ENCODE results near the gene FILIP1. TPM values are rescaled to one million over a fixed set of nuclear protein-coding genes. Genes with fewer than 3 reads are reported as not detected.
A peak's percentile ranks its signal among the peaks of the same experiment; 100 is the strongest.
"Not testable (repeated sequence)": the region's sequence is repeated elsewhere in the genome, so short reads cannot be mapped to it uniquely, and the experiment has no call there.

Gene FILIP1
- total RNA-seq, 4 donors from 2014 or later = 41.7 to 53.3 (median 48.4) TPM

DNA sequence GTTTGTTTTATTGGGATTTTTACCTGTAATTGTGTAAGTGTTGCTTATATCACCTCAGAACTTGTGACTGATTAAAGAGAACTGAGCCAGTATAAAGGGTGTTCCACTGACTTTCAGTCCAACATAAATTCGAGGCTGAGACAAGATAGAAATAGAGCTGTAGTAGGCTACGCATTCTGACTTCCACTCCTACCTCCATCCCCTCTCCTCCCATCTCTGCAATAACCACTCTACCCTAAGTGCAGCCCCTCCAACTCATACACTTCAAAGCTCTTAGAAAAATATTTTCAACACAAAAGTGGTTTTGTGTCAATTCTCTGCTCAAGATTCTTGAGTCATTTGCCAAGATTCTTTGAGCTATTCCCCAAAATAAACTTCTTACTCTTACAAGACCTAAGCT is 48.7 kb downstream of the FILIP1 start:
- DNase-seq (ENCODE audit: extremely low spot score) = no peak

DNA sequence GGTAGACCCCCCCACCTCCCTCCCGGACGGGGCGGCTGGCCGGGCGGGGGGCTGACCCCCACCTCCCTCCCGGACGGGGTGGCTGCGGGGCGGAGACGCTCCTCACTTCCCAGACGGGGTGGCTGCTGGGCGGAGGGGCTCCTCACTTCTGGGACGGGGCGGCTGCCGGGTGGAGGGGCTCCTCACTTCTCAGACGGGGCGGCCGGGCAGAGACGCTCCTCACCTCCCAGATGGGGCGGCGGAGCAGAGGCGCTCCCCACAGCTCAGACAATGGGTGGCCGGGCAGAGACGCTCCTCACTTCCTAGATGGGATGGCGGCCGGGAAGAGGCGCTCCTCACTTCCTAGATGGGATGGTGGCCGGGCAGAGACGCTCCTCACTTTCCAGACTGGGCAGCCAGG is 51.7 kb downstream of the FILIP1 start:
- H3K4me1 ChIP-seq = peaks cover 36 to 48% (median 42%) of the 10 kb centered on the region in 4 donors
- H3K27ac ChIP-seq (replicated peaks in 1 of 4); intact Hi-C loops (cut with DNase I); H3K27me3 ChIP-seq; H3K9me3 ChIP-seq; H3K4me3 ChIP-seq; DNase-seq (ENCODE audit: extremely low spot score); H3K36me3 ChIP-seq: not testable (repeated sequence)
- 100% methylated on average over 3 of the region's 29 CpGs for WGBS

More for the DNA sequence above, 48.7 kb downstream of the FILIP1 start:
- H3K27me3 ChIP-seq = no peaks in the 10 kb centered on the region
- peak overlapping the region; percentile 4 to 21 (median 7) for H3K27ac ChIP-seq (replicated peaks in 1 of 4)
- H3K4me1 ChIP-seq = peaks cover 15 to 32% (median 23%) of the 10 kb centered on the region in 4 donors
- 67% methylated on average over 2 of the region's 2 CpGs for WGBS
- H3K4me3 ChIP-seq = no peak overlapping the region
- intact Hi-C loops (cut with DNase I) = no loop called here
- H3K9me3 ChIP-seq = no peaks in the 10 kb centered on the region
- TF ChIP-seq POLR2AphosphoS5 (IDR thresholded peaks at IDR 0.05) (no peak), EP300 (IDR thresholded peaks at IDR 0.05) (no peak), POLR2A (IDR thresholded peaks at IDR 0.05; ENCODE audit: low read depth) (no peak)
- TF ChIP-seq, protein P1, sequence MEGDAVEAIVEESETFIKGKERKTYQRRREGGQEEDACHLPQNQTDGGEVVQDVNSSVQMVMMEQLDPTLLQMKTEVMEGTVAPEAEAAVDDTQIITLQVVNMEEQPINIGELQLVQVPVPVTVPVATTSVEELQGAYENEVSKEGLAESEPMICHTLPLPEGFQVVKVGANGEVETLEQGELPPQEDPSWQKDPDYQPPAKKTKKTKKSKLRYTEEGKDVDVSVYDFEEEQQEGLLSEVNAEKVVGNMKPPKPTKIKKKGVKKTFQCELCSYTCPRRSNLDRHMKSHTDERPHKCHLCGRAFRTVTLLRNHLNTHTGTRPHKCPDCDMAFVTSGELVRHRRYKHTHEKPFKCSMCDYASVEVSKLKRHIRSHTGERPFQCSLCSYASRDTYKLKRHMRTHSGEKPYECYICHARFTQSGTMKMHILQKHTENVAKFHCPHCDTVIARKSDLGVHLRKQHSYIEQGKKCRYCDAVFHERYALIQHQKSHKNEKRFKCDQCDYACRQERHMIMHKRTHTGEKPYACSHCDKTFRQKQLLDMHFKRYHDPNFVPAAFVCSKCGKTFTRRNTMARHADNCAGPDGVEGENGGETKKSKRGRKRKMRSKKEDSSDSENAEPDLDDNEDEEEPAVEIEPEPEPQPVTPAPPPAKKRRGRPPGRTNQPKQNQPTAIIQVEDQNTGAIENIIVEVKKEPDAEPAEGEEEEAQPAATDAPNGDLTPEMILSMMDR (IDR thresholded peaks at IDR 0.05) = no peak
- H3K36me3 ChIP-seq = no peaks in the 10 kb centered on the region

DNA sequence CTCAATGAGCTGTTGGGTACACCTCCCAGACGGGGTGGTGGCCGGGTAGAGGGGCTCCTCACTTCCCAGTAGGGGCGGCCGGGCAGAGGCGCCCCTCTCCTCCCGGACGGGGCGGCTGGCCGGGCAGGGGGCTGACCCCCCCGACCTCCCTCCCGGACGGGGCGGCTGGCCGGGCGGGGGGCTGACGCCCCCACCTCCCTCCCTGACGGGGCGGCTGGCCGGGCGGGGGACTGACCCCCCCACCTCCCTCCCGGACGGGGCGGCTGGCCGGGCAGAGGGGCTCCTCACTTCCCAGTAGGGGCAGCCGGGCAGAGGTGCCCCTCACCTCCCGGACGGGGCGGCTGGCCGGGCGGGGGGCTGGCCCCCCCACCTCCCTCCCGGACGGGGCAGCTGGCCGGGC is 52.1 kb downstream of the FILIP1 start:
- H3K27me3 ChIP-seq; H3K27ac ChIP-seq (replicated peaks in 1 of 4); H3K4me3 ChIP-seq; H3K36me3 ChIP-seq; DNase-seq (ENCODE audit: extremely low spot score); H3K9me3 ChIP-seq; intact Hi-C loops (cut with DNase I): not testable (repeated sequence)
- peaks cover 37 to 49% (median 45%) of the 10 kb centered on the region in 4 donors for H3K4me1 ChIP-seq
- no CpG with 5 or more reads among the region's 33 CpGs for WGBS

DNA sequence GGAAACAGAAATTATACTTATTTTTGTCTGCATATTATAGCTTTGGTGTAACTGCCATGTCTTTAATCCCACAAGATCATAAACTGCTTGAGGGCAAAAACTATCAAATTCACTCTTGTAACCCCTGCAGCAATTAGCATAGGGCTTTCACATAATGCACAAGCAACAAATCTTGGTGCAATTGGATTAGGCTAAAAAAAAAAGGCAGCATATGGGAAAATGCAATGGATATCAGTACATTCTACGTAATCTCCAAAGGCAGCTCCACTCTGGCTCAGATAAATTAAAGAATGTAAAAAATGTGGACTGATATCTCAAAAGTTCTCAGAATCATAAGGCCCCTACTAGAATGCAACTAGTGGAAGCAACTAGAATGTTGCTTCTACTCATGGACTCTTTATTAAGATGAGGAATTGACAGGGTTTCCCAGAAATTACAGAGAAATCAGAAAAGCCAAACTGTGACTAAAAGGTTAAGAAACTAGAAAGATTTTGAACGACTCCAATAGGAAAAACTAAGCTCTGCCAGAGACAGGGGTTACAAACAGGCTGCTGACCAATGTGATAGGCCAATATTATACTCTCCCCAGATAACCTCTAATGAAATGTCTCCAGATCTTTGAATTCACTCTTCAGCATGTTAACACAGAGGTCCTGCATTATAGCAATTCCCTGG is 55.0 kb downstream of the FILIP1 start:
- H3K27ac ChIP-seq (replicated peaks in 1 of 4) = peak overlapping the region; percentile 72 to 80 (median 78)
- 63% methylated on average over 2 of the region's 2 CpGs for WGBS
- intact Hi-C loops (cut with DNase I) = no loop called here

DNA sequence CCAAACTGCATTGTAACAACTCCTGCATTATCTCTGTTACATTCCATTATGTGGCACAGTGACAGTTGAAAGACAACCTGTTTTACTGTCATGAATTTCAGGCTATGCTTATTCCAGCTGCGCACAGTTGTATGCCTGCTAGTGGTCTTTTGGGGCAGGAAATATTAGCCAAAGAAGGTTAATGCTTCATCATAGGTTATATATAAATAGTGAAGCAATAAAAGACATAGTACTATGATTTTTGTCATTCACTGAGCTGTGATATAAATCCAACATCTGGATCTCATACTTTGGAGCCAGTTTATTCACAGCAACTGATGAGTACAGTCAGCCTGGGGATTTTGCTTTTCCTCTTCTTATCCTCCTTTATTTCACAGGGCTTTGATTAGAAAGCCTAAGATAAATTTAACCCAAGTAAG is 55.6 kb downstream of the FILIP1 start:
- H3K27me3 ChIP-seq = no peaks in the 10 kb centered on the region
- TF ChIP-seq POLR2AphosphoS5 (IDR thresholded peaks at IDR 0.05) (no peak), EP300 (IDR thresholded peaks at IDR 0.05) (no peak), POLR2A (IDR thresholded peaks at IDR 0.05; ENCODE audit: low read depth) (no peak)
- TF ChIP-seq, protein P1 (IDR thresholded peaks at IDR 0.05) = no peak
- DNase-seq (ENCODE audit: extremely low spot score) = no peak
- H3K9me3 ChIP-seq = no peaks in the 10 kb centered on the region
- H3K4me1 ChIP-seq = peaks cover 37 to 43% (median 42%) of the 10 kb centered on the region in 4 donors
- WGBS = 92% methylated on average over 1 of the region's 1 CpG
- intact Hi-C loops (cut with DNase I) = no loop called here
- H3K4me3 ChIP-seq = no peak overlapping the region
- peak overlapping the region; percentile 72 to 80 (median 78) for H3K27ac ChIP-seq (replicated peaks in 1 of 4)
- no peaks in the 10 kb centered on the region for H3K36me3 ChIP-seq

More for the DNA sequence above, 55.0 kb downstream of the FILIP1 start:
- H3K4me3 ChIP-seq = no peak overlapping the region
- H3K9me3 ChIP-seq = no peaks in the 10 kb centered on the region
- no peaks in the 10 kb centered on the region for H3K36me3 ChIP-seq
- H3K4me1 ChIP-seq = peaks cover 37 to 43% (median 42%) of the 10 kb centered on the region in 4 donors
- no peak for TF ChIP-seq EP300 (IDR thresholded peaks at IDR 0.05)
- TF ChIP-seq POLR2AphosphoS5 (IDR thresholded peaks at IDR 0.05) = no peak
- no peaks in the 10 kb centered on the region for H3K27me3 ChIP-seq
- no peak for DNase-seq (ENCODE audit: extremely low spot score)

DNA sequence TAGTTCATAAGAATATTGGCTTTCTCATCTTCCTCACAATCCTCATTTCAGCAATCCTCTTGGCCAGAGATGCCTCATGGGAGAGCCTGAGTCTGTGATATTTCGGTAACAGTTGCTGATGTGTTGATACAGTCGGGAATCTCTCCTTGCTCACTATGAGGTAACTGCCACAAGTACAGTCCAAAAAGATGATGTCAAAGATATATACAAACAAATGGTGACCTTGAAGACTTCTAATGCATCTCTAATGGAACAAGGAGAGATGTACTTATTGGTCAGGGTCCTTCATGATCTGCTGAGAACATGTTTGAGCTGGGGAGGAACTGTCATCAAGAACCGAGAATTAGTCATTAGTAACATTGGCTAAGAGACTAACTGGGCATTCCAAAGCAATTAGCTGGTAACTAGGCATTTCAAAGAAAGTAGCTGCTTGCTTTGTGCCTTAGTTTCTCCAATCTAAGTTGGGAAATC is 56.1 kb downstream of the FILIP1 start:
- Histone ChIP-seq H3K9me3 (no peaks in the 10 kb centered on the region), H3K36me3 (no peaks in the 10 kb centered on the region), H3K4me1 (peaks cover 37 to 43% (median 42%) of the 10 kb centered on the region in 4 donors), H3K27ac (replicated peaks in 1 of 4) (peak overlapping the region; percentile 72 to 80 (median 78)), H3K4me3 (peak overlapping the region; percentile 1 to 35 (median 18)), H3K27me3 (no peaks in the 10 kb centered on the region)
- intact Hi-C loops (cut with DNase I) = no loop called here
- DNase-seq (ENCODE audit: extremely low spot score) = no peak
- WGBS = 24% methylated on average over 3 of the region's 3 CpGs
- TF ChIP-seq POLR2A (IDR thresholded peaks at IDR 0.05; ENCODE audit: low read depth) (no peak), POLR2AphosphoS5 (IDR thresholded peaks at IDR 0.05) (peak; percentile 48 to 55)
